Epidermal melanocyte (primary cell): ENCODE data around the gene B4GALT5.
A peak's percentile ranks its signal among the peaks of the same experiment; 100 is the strongest.

Source experiments
- DNase-seq: peaks from one replicate; pipeline ENCODE4 v3.0.0; 2011; ENCODE audit warnings: low spot score; ENCODE audit not compliant: insufficient read length

B4GALT5 gene

GRCh38 chr20:49700411-49701185 lies 13.1 kb downstream of the B4GALT5 start:
- DNase-seq, result peak; percentile 49

- no peak for DNase-seq
Observed at GRCh38 chr20:49699200-49699992, 14.3 kb downstream of the B4GALT5 start.

- DNase-seq, result no peak
Observed at GRCh38 chr20:49698477-49698876, 15.2 kb downstream of the B4GALT5 start.

GRCh38 chr20:49697071-49697470 lies 16.6 kb downstream of the B4GALT5 start:
- DNase-seq, result no peak

GRCh38 chr20:49696594-49696993 lies 17.1 kb downstream of the B4GALT5 start:
- no peak for DNase-seq

- DNase-seq, result no peak
Observed at GRCh38 chr20:49695830-49696229, 17.8 kb downstream of the B4GALT5 start.

GRCh38 chr20:49694450-49695071 lies 19.1 kb downstream of the B4GALT5 start:
- no peak for DNase-seq

- no peak for DNase-seq
Observed at GRCh38 chr20:49693435-49694171, 20.1 kb downstream of the B4GALT5 start.

- no peak for DNase-seq
Observed at GRCh38 chr20:49692941-49693340, 20.7 kb downstream of the B4GALT5 start.

GRCh38 chr20:49691818-49692568 lies 21.7 kb downstream of the B4GALT5 start:
- DNase-seq, result no peak

- DNase-seq, result no peak
Observed at GRCh38 chr20:49690899-49691620, 22.6 kb downstream of the B4GALT5 start.

- no peak for DNase-seq
Observed at GRCh38 chr20:49687595-49688567, 25.8 kb downstream of the B4GALT5 start.

GRCh38 chr20:49685809-49686208 lies 27.9 kb downstream of the B4GALT5 start:
- DNase-seq, result no peak

- DNase-seq, result no peak
Observed at GRCh38 chr20:49685161-49685601, 28.5 kb downstream of the B4GALT5 start.

GRCh38 chr20:49684335-49684997 lies 29.2 kb downstream of the B4GALT5 start:
- DNase-seq, result no peak

GRCh38 chr20:49682798-49683197 lies 30.9 kb downstream of the B4GALT5 start:
- DNase-seq, result no peak

GRCh38 chr20:49682278-49682677 lies 31.4 kb downstream of the B4GALT5 start:
- no peak for DNase-seq

- DNase-seq, result no peak
Observed at GRCh38 chr20:49681850-49682216, 31.8 kb downstream of the B4GALT5 start.
